WTC11 (cell line): ENCODE data around the gene KDM4F. TPM values are rescaled to one million over a fixed set of nuclear protein-coding genes. Genes with fewer than 3 reads are reported as not detected.

Experiments used
- ATAC-seq: fragments of 200-7000 bp; cut with Tn5 transposase; 2 replicates; pipeline ENCODE4 v1.10.0; 2021; ENCODE audit warnings: mild to moderate bottlenecking, moderate library complexity
- CTCF ChIA-PET: fragments of 300-600 bp; sonication (Branson Sonifier 250); formaldehyde crosslinking; loops from one replicate; lab custom pipeline; 2021; ENCODE audit warnings: antibody characterized with exemption; lab: Charles Lee
- POLR2A ChIA-PET: fragments of 350-600 bp; sonication (Branson Sonifier 250); formaldehyde crosslinking; loops from one replicate; lab custom pipeline; 2021; ENCODE audit warnings: antibody characterized with exemption; lab: Charles Lee
- DNase-seq: peaks from one replicate; pipeline ENCODE4 v3.0.0; 2021; ENCODE audit warnings: low spot score
- H3K27ac Mint-ChIP-seq: 2 replicates; pipeline ENCODE4 v1.8.0; 2021; ENCODE audit warnings: mixed read lengths
- H3K27me3 Mint-ChIP-seq: 2 replicates; pipeline ENCODE4 v1.8.0; 2021; ENCODE audit warnings: low read depth, mild to moderate bottlenecking, moderate library complexity, mixed read lengths
- H3K36me3 Mint-ChIP-seq: 2 replicates; pipeline ENCODE4 v1.8.0; 2021; ENCODE audit warnings: mixed read lengths
- H3K4me1 Mint-ChIP-seq: 2 replicates; pipeline ENCODE4 v1.8.0; 2022; ENCODE audit warnings: mixed read lengths
- H3K4me3 Mint-ChIP-seq: 2 replicates; pipeline ENCODE4 v1.8.0; 2021; ENCODE audit warnings: mild to moderate bottlenecking, moderate library complexity, mixed read lengths
- H3K9me3 Mint-ChIP-seq: 2 replicates; pipeline ENCODE4 v1.8.0; 2021; ENCODE audit warnings: mixed read lengths
- CBFB ChIP-seq: sonication (generic); formaldehyde crosslinking; IDR thresholded peaks from 2 replicates; pipeline ENCODE4 v1.8.1; 2022; ENCODE audit warnings: mild to moderate bottlenecking, low read depth, missing genetic modification reagents
- CREB1 ChIP-seq: sonication (generic); formaldehyde crosslinking; IDR thresholded peaks from 2 replicates; pipeline ENCODE4 v1.8.0; 2023; ENCODE audit warnings: mild to moderate bottlenecking, missing genetic modification reagents
- EMX1 ChIP-seq: fragments of 250-450 bp; sonication (Bioruptor Pico); IDR thresholded peaks from 2 replicates; pipeline ENCODE4 v1.8.0; 2021; ENCODE audit warnings: mild to moderate bottlenecking
- FOXK1 ChIP-seq: sonication (generic); formaldehyde crosslinking; IDR thresholded peaks from 2 replicates; pipeline ENCODE4 v1.8.0; 2022; ENCODE audit warnings: mild to moderate bottlenecking, moderate library complexity, missing genetic modification reagents
- GRHL2 ChIP-seq: fragments of 250-450 bp; sonication (Bioruptor Pico); IDR thresholded peaks from 2 replicates; pipeline ENCODE4 v1.8.0; 2022; ENCODE audit warnings: mild to moderate bottlenecking, moderate library complexity; ENCODE audit not compliant: insufficient replicate concordance, severe bottlenecking
- HMGA2 ChIP-seq: fragments of 250-450 bp; sonication (Bioruptor Pico); IDR thresholded peaks from 2 replicates; pipeline ENCODE4 v1.4.0; 2021; ENCODE audit warnings: mild to moderate bottlenecking, moderate library complexity
- JAZF1 ChIP-seq: fragments of 250-450 bp; sonication (Bioruptor Pico); IDR thresholded peaks from 2 replicates; pipeline ENCODE4 v1.9.0; 2021; ENCODE audit warnings: moderate library complexity, mild to moderate bottlenecking, inconsistent platforms
- NFYB ChIP-seq: sonication (generic); formaldehyde crosslinking; conservative IDR thresholded peaks from 2 replicates; pipeline ENCODE4 v1.8.0; 2022; ENCODE audit warnings: low read depth, missing genetic modification reagents
- NR2C2 ChIP-seq: sonication (generic); formaldehyde crosslinking; IDR thresholded peaks from 2 replicates; pipeline ENCODE4 v1.8.0; 2022; ENCODE audit warnings: mild to moderate bottlenecking, missing genetic modification reagents
- PRRX2 ChIP-seq: fragments of 250-450 bp; sonication (Bioruptor Pico); IDR thresholded peaks from 2 replicates; pipeline ENCODE4 v1.8.0; 2021; ENCODE audit warnings: mild to moderate bottlenecking
- SP1 ChIP-seq: sonication (generic); formaldehyde crosslinking; conservative IDR thresholded peaks from 2 replicates; pipeline ENCODE4 v1.8.1; 2022; ENCODE audit warnings: missing genetic modification reagents
- TCF7 ChIP-seq: sonication (generic); formaldehyde crosslinking; IDR thresholded peaks from 2 replicates; pipeline ENCODE4 v1.8.0; 2022; ENCODE audit warnings: mild to moderate bottlenecking, low read depth, missing genetic modification reagents, moderate library complexity
- TEAD1 ChIP-seq: sonication (generic); formaldehyde crosslinking; IDR thresholded peaks from 2 replicates; pipeline ENCODE4 v1.8.0; 2022; ENCODE audit warnings: mild to moderate bottlenecking, missing genetic modification reagents
- ZNF219 ChIP-seq: sonication (generic); formaldehyde crosslinking; IDR thresholded peaks from 2 replicates; pipeline ENCODE4 v1.8.0; 2023; ENCODE audit warnings: missing genetic modification reagents, mild to moderate bottlenecking, borderline replicate concordance
- ZNF263 ChIP-seq: sonication (generic); formaldehyde crosslinking; IDR thresholded peaks from 2 replicates; pipeline ENCODE4 v1.8.1; 2022; ENCODE audit warnings: low read depth, mild to moderate bottlenecking, moderate library complexity, missing genetic modification reagents
- ZNF416 ChIP-seq: fragments of 250-450 bp; sonication (Bioruptor Pico); IDR thresholded peaks from 2 replicates; pipeline ENCODE4 v1.9.0; 2021; ENCODE audit warnings: mild to moderate bottlenecking, inconsistent platforms
- total RNA-seq: library from RNA; stranded (reverse); gene quantifications from 3 replicates; pipeline ENCODE4 v1.2.3, GENCODE V29; 2021
- TF ChIP-seq, protein P1 (sequence below): sonication (generic); formaldehyde crosslinking; IDR thresholded peaks from 2 replicates; pipeline ENCODE4 v1.8.1; 2022; ENCODE audit warnings: low read depth, mild to moderate bottlenecking, moderate library complexity, missing genetic modification reagents, borderline replicate concordance
- TF ChIP-seq, protein P2 (sequence below): sonication (generic); formaldehyde crosslinking; IDR thresholded peaks from 2 replicates; pipeline ENCODE4 v1.8.0; 2023; ENCODE audit warnings: missing genetic modification reagents
- TF ChIP-seq, protein P3 (sequence below): sonication (generic); formaldehyde crosslinking; IDR thresholded peaks from 2 replicates; pipeline ENCODE4 v1.8.1; 2023; ENCODE audit warnings: mild to moderate bottlenecking, moderate library complexity, missing genetic modification reagents
- TF ChIP-seq, protein P4 (sequence below): sonication (generic); formaldehyde crosslinking; IDR thresholded peaks from 2 replicates; pipeline ENCODE4 v1.8.1; 2023; ENCODE audit warnings: mild to moderate bottlenecking, missing genetic modification reagents, borderline replicate concordance
- TF ChIP-seq, protein P5 (sequence below): sonication (generic); formaldehyde crosslinking; IDR thresholded peaks from 2 replicates; pipeline ENCODE4 v1.8.1; 2023; ENCODE audit warnings: mild to moderate bottlenecking, missing genetic modification reagents

Gene KDM4F
- total RNA-seq, 1 experiment from 2014 or later = not detected

DNA sequence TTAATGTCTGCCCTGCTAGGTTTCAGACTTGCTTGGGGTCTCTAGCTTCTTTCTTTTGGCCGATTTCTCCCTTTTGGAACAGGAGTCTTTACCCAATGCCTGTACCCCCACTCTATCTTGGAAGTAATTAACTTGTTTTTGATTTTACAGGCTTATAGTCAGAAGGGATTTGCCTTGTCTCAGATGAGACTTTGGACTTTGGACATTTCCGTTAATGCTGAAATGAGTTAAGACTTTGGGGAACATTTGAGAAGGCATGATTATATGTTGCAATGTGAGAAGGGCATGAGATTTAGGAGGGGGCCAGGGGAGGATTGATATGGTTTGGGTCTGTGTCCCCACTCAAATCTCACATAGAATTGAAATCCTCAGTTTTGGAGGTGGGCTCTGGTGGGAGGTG is 5.1 kb downstream of the KDM4F start:
- H3K27ac Mint-ChIP-seq = no peak overlapping the region
- no peaks in the 10 kb centered on the region for H3K9me3 Mint-ChIP-seq
- ChIA-PET POLR2A (no interaction called here), CTCF (no interaction called here)
- no peaks in the 10 kb centered on the region for H3K4me1 Mint-ChIP-seq
- no peak for ATAC-seq
- DNase-seq = no peak
- TF ChIP-seq CREB1 (CRISPR knock-in tag) (no peak), PRRX2 (CRISPR knock-in tag) (no peak), ZNF263 (no peak), SP1 (CRISPR knock-in tag) (no peak), TEAD1 (CRISPR knock-in tag) (no peak), ZNF416 (no peak)
- H3K27me3 Mint-ChIP-seq = peaks cover 29% of the 10 kb centered on the region
- no peaks in the 10 kb centered on the region for H3K36me3 Mint-ChIP-seq
- H3K4me3 Mint-ChIP-seq = no peak overlapping the region

DNA sequence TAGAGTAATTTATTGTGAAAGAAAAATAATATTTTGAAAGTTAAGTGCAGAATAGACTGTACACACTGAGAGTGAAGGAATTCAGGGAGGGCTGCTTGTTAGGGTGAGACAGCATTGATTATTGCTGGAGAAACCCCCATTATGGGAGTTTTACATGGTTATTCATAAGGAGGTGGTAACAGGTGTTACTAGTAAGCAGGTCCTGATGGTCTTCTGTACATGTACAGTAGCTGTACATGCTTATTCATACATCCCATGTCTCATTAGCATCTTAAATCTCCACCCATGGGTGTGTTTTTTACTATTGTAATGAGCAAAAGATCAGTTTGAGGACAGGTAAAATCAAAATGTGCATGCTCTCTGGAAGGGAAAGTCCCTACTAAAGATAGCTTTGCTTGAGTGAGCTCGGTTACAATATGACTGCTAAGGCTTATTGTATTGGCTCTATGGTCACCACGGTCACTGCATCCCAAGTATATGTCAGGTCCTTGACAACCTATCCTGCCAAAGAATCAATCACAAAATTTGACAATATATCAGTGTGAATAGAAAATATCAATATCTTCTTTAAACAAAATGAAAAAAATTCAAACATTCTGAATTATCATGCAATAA is 6.2 kb downstream of the KDM4F start:
- Mint-ChIP-seq H3K4me1 (no peaks in the 10 kb centered on the region), H3K4me3 (no peak overlapping the region), H3K36me3 (no peaks in the 10 kb centered on the region), H3K27me3 (peaks cover 32% of the 10 kb centered on the region), H3K9me3 (no peaks in the 10 kb centered on the region), H3K27ac (no peak overlapping the region)
- ATAC-seq (no peak), DNase-seq (no peak)
- CTCF ChIA-PET = no interaction called here
- TF ChIP-seq, protein P1, sequence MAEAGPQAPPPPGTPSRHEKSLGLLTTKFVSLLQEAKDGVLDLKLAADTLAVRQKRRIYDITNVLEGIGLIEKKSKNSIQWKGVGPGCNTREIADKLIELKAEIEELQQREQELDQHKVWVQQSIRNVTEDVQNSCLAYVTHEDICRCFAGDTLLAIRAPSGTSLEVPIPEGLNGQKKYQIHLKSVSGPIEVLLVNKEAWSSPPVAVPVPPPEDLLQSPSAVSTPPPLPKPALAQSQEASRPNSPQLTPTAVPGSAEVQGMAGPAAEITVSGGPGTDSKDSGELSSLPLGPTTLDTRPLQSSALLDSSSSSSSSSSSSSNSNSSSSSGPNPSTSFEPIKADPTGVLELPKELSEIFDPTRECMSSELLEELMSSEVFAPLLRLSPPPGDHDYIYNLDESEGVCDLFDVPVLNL (CRISPR knock-in tag) = no peak
- TF ChIP-seq, protein P2, sequence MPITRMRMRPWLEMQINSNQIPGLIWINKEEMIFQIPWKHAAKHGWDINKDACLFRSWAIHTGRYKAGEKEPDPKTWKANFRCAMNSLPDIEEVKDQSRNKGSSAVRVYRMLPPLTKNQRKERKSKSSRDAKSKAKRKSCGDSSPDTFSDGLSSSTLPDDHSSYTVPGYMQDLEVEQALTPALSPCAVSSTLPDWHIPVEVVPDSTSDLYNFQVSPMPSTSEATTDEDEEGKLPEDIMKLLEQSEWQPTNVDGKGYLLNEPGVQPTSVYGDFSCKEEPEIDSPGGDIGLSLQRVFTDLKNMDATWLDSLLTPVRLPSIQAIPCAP (CRISPR knock-in tag) = no peak
- TF ChIP-seq, protein P3, sequence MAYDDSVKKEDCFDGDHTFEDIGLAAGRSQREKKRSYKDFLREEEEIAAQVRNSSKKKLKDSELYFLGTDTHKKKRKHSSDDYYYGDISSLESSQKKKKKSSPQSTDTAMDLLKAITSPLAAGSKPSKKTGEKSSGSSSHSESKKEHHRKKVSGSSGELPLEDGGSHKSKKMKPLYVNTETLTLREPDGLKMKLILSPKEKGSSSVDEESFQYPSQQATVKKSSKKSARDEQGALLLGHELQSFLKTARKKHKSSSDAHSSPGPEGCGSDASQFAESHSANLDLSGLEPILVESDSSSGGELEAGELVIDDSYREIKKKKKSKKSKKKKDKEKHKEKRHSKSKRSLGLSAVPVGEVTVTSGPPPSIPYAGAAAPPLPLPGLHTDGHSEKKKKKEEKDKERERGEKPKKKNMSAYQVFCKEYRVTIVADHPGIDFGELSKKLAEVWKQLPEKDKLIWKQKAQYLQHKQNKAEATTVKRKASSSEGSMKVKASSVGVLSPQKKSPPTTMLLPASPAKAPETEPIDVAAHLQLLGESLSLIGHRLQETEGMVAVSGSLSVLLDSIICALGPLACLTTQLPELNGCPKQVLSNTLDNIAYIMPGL (CRISPR knock-in tag) = no peak
- TF ChIP-seq EMX1 (CRISPR knock-in tag) = no peak
- POLR2A ChIA-PET = no interaction called here

DNA sequence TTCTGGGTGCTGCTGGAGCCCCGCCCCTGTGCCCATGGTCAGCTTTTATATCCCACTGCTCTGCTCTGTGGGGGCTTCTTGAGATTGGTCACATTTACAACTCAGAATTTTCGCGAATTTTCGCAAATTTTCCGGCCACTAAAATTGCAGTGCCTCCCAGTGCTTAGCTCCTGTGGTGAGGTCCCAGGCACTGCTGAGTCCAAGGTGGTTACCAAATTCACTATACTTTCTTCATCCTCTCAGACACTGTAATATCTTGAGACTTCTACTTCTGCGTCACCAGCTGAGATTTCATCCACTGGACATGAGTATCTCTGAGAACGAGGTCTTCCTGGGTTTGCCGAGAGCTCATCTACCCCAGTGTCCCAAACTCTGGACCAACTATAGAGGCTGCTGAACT is 8.7 kb downstream of the KDM4F start:
- DNase-seq = no peak
- ChIA-PET POLR2A (no interaction called here), CTCF (interaction anchor here (0.9 kb wide), 1 partner anchor 9 kb away, joined by 3 read pairs; the partner anchor contains the start of gene SRSF8)
- no peak for ATAC-seq
- Mint-ChIP-seq H3K27me3 (peaks cover 38% of the 10 kb centered on the region), H3K4me1 (no peaks in the 10 kb centered on the region), H3K9me3 (no peaks in the 10 kb centered on the region), H3K27ac (no peak overlapping the region), H3K36me3 (no peaks in the 10 kb centered on the region), H3K4me3 (no peak overlapping the region)
- TF ChIP-seq ZNF263 (no peak), HMGA2 (CRISPR knock-in tag) (no peak), TCF7 (CRISPR knock-in tag) (no peak)

DNA sequence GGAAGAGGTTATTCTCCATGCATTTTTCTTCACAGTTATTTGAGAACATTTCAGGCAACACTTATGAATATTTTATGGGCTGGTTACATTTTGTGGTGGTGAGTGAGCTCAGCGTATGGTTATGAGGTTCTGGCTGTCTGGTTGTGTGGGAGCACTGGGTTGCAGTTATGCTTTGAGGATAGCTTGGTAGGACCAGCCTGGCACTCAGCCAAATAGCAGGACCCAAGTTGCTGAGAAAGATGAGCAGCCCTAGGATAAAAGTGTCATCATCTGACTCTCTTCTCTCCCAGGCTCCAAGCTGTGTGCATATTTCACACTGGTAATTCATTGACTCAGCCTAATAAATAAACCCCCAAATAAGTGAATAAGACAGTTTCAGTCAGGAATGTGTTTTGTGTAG is 9.4 kb downstream of the KDM4F start:
- Mint-ChIP-seq H3K36me3 (no peaks in the 10 kb centered on the region), H3K27me3 (peaks cover 31% of the 10 kb centered on the region), H3K27ac (no peak overlapping the region), H3K9me3 (no peaks in the 10 kb centered on the region), H3K4me3 (no peak overlapping the region), H3K4me1 (no peaks in the 10 kb centered on the region)
- ATAC-seq = no peak
- POLR2A ChIA-PET = no interaction called here
- no peak for DNase-seq
- CTCF ChIA-PET = interaction anchor here (0.9 kb wide), 1 partner anchor 8 kb away, joined by 3 read pairs; the partner anchor contains the start of gene SRSF8
- no peak for TF ChIP-seq TEAD1 (CRISPR knock-in tag)
- no peak for TF ChIP-seq NFYB (CRISPR knock-in tag)
- no peak for TF ChIP-seq JAZF1 (CRISPR knock-in tag)
- no peak for TF ChIP-seq GRHL2 (CRISPR knock-in tag)
- TF ChIP-seq, protein P4, sequence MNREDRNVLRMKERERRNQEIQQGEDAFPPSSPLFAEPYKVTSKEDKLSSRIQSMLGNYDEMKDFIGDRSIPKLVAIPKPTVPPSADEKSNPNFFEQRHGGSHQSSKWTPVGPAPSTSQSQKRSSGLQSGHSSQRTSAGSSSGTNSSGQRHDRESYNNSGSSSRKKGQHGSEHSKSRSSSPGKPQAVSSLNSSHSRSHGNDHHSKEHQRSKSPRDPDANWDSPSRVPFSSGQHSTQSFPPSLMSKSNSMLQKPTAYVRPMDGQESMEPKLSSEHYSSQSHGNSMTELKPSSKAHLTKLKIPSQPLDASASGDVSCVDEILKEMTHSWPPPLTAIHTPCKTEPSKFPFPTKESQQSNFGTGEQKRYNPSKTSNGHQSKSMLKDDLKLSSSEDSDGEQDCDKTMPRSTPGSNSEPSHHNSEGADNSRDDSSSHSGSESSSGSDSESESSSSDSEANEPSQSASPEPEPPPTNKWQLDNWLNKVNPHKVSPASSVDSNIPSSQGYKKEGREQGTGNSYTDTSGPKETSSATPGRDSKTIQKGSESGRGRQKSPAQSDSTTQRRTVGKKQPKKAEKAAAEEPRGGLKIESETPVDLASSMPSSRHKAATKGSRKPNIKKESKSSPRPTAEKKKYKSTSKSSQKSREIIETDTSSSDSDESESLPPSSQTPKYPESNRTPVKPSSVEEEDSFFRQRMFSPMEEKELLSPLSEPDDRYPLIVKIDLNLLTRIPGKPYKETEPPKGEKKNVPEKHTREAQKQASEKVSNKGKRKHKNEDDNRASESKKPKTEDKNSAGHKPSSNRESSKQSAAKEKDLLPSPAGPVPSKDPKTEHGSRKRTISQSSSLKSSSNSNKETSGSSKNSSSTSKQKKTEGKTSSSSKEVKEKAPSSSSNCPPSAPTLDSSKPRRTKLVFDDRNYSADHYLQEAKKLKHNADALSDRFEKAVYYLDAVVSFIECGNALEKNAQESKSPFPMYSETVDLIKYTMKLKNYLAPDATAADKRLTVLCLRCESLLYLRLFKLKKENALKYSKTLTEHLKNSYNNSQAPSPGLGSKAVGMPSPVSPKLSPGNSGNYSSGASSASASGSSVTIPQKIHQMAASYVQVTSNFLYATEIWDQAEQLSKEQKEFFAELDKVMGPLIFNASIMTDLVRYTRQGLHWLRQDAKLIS (CRISPR knock-in tag) = no peak
- TF ChIP-seq, protein P5, sequence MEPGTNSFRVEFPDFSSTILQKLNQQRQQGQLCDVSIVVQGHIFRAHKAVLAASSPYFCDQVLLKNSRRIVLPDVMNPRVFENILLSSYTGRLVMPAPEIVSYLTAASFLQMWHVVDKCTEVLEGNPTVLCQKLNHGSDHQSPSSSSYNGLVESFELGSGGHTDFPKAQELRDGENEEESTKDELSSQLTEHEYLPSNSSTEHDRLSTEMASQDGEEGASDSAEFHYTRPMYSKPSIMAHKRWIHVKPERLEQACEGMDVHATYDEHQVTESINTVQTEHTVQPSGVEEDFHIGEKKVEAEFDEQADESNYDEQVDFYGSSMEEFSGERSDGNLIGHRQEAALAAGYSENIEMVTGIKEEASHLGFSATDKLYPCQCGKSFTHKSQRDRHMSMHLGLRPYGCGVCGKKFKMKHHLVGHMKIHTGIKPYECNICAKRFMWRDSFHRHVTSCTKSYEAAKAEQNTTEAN = no peak
- no peak for TF ChIP-seq FOXK1 (CRISPR knock-in tag)
- TF ChIP-seq CBFB (CRISPR knock-in tag) = no peak
- no peak for TF ChIP-seq ZNF219 (CRISPR knock-in tag)
- no peak for TF ChIP-seq NR2C2 (CRISPR knock-in tag)
